B cell (primary cell): Measurements from ENCODE around the gene METTL25. TPM values are rescaled to one million over a fixed set of nuclear protein-coding genes. Genes with fewer than 3 reads are reported as not detected.

Source experiments
- ATAC-seq: fragments of 200-7000 bp; cut with Tn5 transposase; one replicate; pipeline ENCODE4 v1.10.0; 2021; ENCODE audit warnings: low read depth, mild to moderate bottlenecking, moderate number of reproducible peaks, moderate library complexity
- CTCF ChIA-PET: fragments of 350-600 bp; sonication (Branson Sonifier 250); formaldehyde crosslinking; loops from one replicate; lab custom pipeline; 2021; ENCODE audit warnings: antibody characterized with exemption, inconsistent platforms; lab: Charles Lee
- POLR2A ChIA-PET: fragments of 350-600 bp; sonication (Branson Sonifier 250); formaldehyde crosslinking; loops from one replicate; lab custom pipeline; 2021; ENCODE audit warnings: antibody characterized with exemption; lab: Charles Lee
- DNase-seq: peaks from one replicate; pipeline ENCODE4 v3.0.0; 2013
- H2AFZ ChIP-seq: 2 replicates; pipeline ENCODE4 v1.6.1; 2012; ENCODE audit warnings: mild to moderate bottlenecking, low read depth, low read length; ENCODE audit not compliant: insufficient read depth, poor library complexity, severe bottlenecking
- H3K27ac ChIP-seq, 2 donors: 1 replicate in 1 of 2; 2 replicates in 1 of 2; pipeline ENCODE4 v1.5.1; 2012 to 2013; ENCODE audit warnings: low read length in 2 of 2, mild to moderate bottlenecking in 2 of 2, moderate library complexity in 1 of 2
- H3K27me3 ChIP-seq, 4 experiments: fragments of 200-600 bp in 1 of 4; sonication (generic) in 1 of 4; replicated peaks in 1 of 4; 1 replicate in 2 of 4; 2 replicates in 2 of 4; pipeline versions ENCODE4 v1.6.1 to v1.7.0; 2013 to 2016; ENCODE audit warnings: low read length in 3 of 4, mild to moderate bottlenecking in 2 of 4, mixed read lengths in 1 of 4, moderate library complexity in 1 of 4; ENCODE audit not compliant: insufficient read depth in 4 of 4, control insufficient read depth in 3 of 4; ENCODE audit errors: control extremely low read depth in 1 of 4
- H3K36me3 ChIP-seq, 2 experiments: replicated peaks in 1 of 2; 1 replicate in 1 of 2; 2 replicates in 1 of 2; pipeline versions ENCODE4 v1.6.1 to v1.7.1; 2013; ENCODE audit warnings: low read length in 1 of 2; ENCODE audit not compliant: insufficient read depth in 2 of 2, control insufficient read depth in 1 of 2; ENCODE audit errors: control extremely low read depth in 1 of 2, extremely low read depth in 1 of 2
- H3K4me1 ChIP-seq, 2 donors: fragments of 200-600 bp in 1 of 2; sonication (generic) in 1 of 2; 1 replicate in 1 of 2; 2 replicates in 1 of 2; pipeline versions ENCODE4 v1.5.1 to v1.6.1; 2013 to 2017; ENCODE audit warnings: low read length in 2 of 2; ENCODE audit not compliant: control insufficient read depth in 2 of 2, insufficient read depth in 2 of 2
- H3K4me2 ChIP-seq: replicated peaks from 2 replicates; pipeline ENCODE3; 2012; ENCODE audit warnings: mild to moderate bottlenecking, low read depth, low read length; ENCODE audit not compliant: poor library complexity, severe bottlenecking
- H3K4me3 ChIP-seq, 5 experiments: fragments of 200-600 bp in 1 of 5; sonication (generic) in 1 of 5; 1 replicate in 3 of 5; 2 replicates in 2 of 5; pipeline versions ENCODE4 v1.5.1 to v1.7.0; 2011 to 2016; ENCODE audit warnings: low read length in 4 of 5, mild to moderate bottlenecking in 4 of 5, low read depth in 2 of 5, control low read depth in 1 of 5, moderate library complexity in 1 of 5; ENCODE audit not compliant: insufficient read depth in 1 of 5; ENCODE audit errors: control extremely low read depth in 1 of 5, extremely low read depth in 1 of 5
- H3K79me2 ChIP-seq: fragments of 200-600 bp; sonication (generic); one replicate; pipeline ENCODE4 v1.6.0; 2016; ENCODE audit warnings: low read length; ENCODE audit not compliant: control insufficient read depth, insufficient read depth
- H3K9ac ChIP-seq: fragments of 200-600 bp; sonication (generic); 2 replicates; pipeline ENCODE4 v1.6.1; 2017; ENCODE audit warnings: mild to moderate bottlenecking, low read length, moderate library complexity
- H3K9me3 ChIP-seq, 3 donors: one replicate each; pipeline versions ENCODE4 v1.6.1 to v1.7.1; 2013; ENCODE audit warnings: low read length in 2 of 3; ENCODE audit not compliant: control insufficient read depth in 2 of 3, insufficient read depth in 1 of 3; ENCODE audit errors: control extremely low read depth in 1 of 3
- H4K20me1 ChIP-seq: 2 replicates; pipeline ENCODE4 v1.6.0; 2012; ENCODE audit warnings: mild to moderate bottlenecking, low read length; ENCODE audit not compliant: insufficient read depth, control insufficient read depth, poor library complexity, severe bottlenecking
- H3K27ac Mint-ChIP-seq: one replicate; pipeline ENCODE4 v1.8.0; 2021; ENCODE audit warnings: mixed read lengths
- H3K27me3 Mint-ChIP-seq: one replicate; pipeline ENCODE4 v1.8.0; 2021; ENCODE audit warnings: mixed read lengths
- H3K4me1 Mint-ChIP-seq: one replicate; pipeline ENCODE4 v1.8.0; 2021; ENCODE audit warnings: mixed read lengths
- H3K4me3 Mint-ChIP-seq: one replicate; pipeline ENCODE4 v1.8.0; 2021; ENCODE audit warnings: mixed read lengths
- H3K9me3 Mint-ChIP-seq: one replicate; pipeline ENCODE4 v1.8.0; 2022; ENCODE audit warnings: mixed read lengths; ENCODE audit not compliant: insufficient read depth
- EZH2 ChIP-seq: IDR thresholded peaks from 2 replicates; pipeline ENCODE4 v1.6.1; 2012; ENCODE audit warnings: borderline replicate concordance, low read depth, mild to moderate bottlenecking, moderate library complexity, low read length; ENCODE audit not compliant: insufficient read depth, poor library complexity, severe bottlenecking
- WGBS: methylation state at CpG from one replicate; pipeline ENCODE4 v1.1.5; 2013; ENCODE audit warnings: missing lambda C conversion rate; ENCODE audit not compliant: insufficient coverage; 5-methylcytosine and 5-hydroxymethylcytosine counted together
- intact Hi-C: fragments of 100-400 bp; cut with micrococcal nuclease; formaldehyde crosslinking; loops from one replicate; pipeline ENCODE4 v1.10.0; 2022
- polyA plus RNA-seq: library from polyadenylated mRNA; depleted of rRNA; stranded (reverse); fragments of >200 nt; gene quantifications from 2 replicates; pipeline ENCODE4 v1.2.3, GENCODE V29; 2012
- total RNA-seq, 2 donors: library from RNA; stranded (reverse); fragments of 120-200 nt in 1 of 2; gene quantifications; 1 replicate in 1 of 2; 2 replicates in 1 of 2; pipeline versions ENCODE4 v1.2.3 to v1.2.4, GENCODE V29; 2013 to 2022
- TF ChIP-seq, protein P1 (sequence below): fragments of 200-600 bp; IDR thresholded peaks from one replicate; pipeline ENCODE4 v1.8.0; 2022; ENCODE audit warnings: antibody characterized with exemption, mild to moderate bottlenecking

Gene METTL25
- total and polyA plus RNA-seq, 2 donors (not counting 1 experiment from before 2014, with no cell fraction given): 5.4 to 24.1 TPM

DNA sequence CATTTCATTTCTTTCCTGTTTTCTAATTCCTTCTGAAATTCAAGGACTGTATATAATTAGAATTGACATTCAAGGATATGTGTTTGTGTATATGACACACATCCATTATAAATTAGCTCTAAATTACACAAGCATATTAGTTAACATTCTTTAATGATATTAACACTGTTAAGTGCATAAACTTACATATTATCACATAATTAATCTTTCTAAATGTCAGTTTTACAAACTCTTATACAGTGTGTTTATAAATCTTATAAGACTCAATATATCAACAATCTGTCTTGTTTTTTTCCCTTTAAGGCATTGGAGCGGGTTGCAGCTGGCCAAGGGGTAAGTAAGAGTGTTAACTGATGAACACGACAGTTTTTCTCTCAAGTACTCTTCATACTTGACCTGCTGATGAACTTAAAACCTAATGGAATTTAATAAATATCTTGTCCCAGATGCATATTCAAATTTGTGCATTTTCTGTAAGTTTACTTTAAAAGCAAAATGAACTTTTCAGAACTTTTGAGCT lies 76.1 kb downstream of the METTL25 start:
- Histone ChIP-seq H3K4me1 (no peaks in the 10 kb centered on the region), H3K27ac (no peak overlapping the region), H3K9me3 (no peaks in the 10 kb centered on the region), H3K79me2 (no peaks in the 10 kb centered on the region), H4K20me1 (no peaks in the 10 kb centered on the region), H3K36me3 (peaks cover 0 to 4% of the 10 kb centered on the region in 2 experiments), H3K9ac (no peak overlapping the region), H3K27me3 (no peaks in the 10 kb centered on the region), H2AFZ (no peak overlapping the region), H3K4me2 (no peak overlapping the region), H3K4me3 (no peak overlapping the region)
- DNase-seq: no peak
- TF ChIP-seq EZH2: no peak
- Mint-ChIP-seq H3K4me1 (no peaks in the 10 kb centered on the region), H3K27me3 (no peaks in the 10 kb centered on the region), H3K9me3 (no peaks in the 10 kb centered on the region), H3K27ac (no peak overlapping the region), H3K4me3 (no peak overlapping the region)
- no CpG with 5 or more reads among the region's 2 CpGs for WGBS
- intact Hi-C loops: no loop called here
- POLR2A ChIA-PET: no interaction called here
- CTCF ChIA-PET: no interaction called here
- ATAC-seq: no peak

DNA sequence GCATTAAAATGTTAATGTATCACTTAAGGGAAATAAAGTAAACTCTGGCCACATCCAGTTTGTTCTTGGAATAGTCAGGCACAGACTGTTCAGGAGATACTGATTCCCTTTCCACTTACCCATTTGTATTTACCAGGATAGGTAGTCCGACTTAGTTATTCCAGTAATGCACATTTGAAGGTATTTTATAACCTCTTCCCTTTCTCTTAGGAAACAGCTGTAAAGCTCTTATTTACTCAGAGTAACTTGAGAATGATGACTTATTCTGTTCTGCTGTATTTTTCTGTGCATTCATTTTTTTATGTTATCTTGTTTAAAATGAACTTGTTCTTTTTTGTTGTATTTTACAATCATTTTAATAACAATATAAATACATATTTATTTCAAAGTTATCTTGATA lies 78.0 kb downstream of the METTL25 start:
- DNase-seq (no peak), ATAC-seq (no peak)
- H3K9me3 Mint-ChIP-seq: no peaks in the 10 kb centered on the region
- no peak overlapping the region for H3K27ac ChIP-seq
- no peak for TF ChIP-seq EZH2
- TF ChIP-seq, protein P1, sequence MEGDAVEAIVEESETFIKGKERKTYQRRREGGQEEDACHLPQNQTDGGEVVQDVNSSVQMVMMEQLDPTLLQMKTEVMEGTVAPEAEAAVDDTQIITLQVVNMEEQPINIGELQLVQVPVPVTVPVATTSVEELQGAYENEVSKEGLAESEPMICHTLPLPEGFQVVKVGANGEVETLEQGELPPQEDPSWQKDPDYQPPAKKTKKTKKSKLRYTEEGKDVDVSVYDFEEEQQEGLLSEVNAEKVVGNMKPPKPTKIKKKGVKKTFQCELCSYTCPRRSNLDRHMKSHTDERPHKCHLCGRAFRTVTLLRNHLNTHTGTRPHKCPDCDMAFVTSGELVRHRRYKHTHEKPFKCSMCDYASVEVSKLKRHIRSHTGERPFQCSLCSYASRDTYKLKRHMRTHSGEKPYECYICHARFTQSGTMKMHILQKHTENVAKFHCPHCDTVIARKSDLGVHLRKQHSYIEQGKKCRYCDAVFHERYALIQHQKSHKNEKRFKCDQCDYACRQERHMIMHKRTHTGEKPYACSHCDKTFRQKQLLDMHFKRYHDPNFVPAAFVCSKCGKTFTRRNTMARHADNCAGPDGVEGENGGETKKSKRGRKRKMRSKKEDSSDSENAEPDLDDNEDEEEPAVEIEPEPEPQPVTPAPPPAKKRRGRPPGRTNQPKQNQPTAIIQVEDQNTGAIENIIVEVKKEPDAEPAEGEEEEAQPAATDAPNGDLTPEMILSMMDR: no peak
- no peak overlapping the region for H3K9ac ChIP-seq
- H3K4me3 Mint-ChIP-seq: no peak overlapping the region
- no peak overlapping the region for H2AFZ ChIP-seq
- POLR2A ChIA-PET: no interaction called here
- no peak overlapping the region for H3K4me2 ChIP-seq
- no peaks in the 10 kb centered on the region for H3K4me1 Mint-ChIP-seq
- H3K4me3 ChIP-seq: no peak overlapping the region
- H3K79me2 ChIP-seq: no peaks in the 10 kb centered on the region
- H3K27me3 Mint-ChIP-seq: no peaks in the 10 kb centered on the region
- intact Hi-C loops: no loop called here
- H4K20me1 ChIP-seq: no peaks in the 10 kb centered on the region
- CTCF ChIA-PET: no interaction called here
- no peaks in the 10 kb centered on the region for H3K4me1 ChIP-seq
- H3K27me3 ChIP-seq: no peaks in the 10 kb centered on the region
- WGBS: no CpG with 5 or more reads among the region's 1 CpG
- no peak overlapping the region for H3K27ac Mint-ChIP-seq
- peaks cover 2 to 3% of the 10 kb centered on the region in 2 experiments for H3K36me3 ChIP-seq
- no peaks in the 10 kb centered on the region for H3K9me3 ChIP-seq
